NCI-H2029 (cell line): ENCODE measurements around the gene DNAH2.

Experiments
- DNase-seq: peaks from one replicate; lab custom pipeline; 2025; lab: John Stamatoyannopoulos, UW

DNAH2 gene

DNA sequence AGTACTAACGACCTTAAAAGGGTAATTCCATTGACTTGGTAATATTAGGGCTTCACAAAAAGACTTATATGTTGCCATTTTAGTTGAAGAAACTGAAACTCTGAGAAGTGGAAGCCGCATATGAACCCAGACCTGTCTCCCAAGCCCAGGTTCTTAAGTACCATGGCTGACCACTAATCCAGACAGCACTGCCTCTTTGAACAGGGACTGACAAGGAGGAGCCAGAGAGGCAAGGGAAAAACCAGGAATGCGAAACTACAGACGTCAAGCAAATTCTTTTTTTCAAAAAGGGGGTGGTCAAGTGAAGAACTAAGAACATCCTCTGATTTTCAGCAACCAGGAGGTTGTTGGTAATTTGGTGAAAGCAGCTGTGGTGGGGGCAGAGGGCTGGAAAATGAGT, 155.5 kb downstream of the DNAH2 start:
- DNase-seq = no peak

- no peak for DNase-seq
Observed at GRCh38 chr17:7875804-7876370, 158.3 kb downstream of the DNAH2 start.

DNA sequence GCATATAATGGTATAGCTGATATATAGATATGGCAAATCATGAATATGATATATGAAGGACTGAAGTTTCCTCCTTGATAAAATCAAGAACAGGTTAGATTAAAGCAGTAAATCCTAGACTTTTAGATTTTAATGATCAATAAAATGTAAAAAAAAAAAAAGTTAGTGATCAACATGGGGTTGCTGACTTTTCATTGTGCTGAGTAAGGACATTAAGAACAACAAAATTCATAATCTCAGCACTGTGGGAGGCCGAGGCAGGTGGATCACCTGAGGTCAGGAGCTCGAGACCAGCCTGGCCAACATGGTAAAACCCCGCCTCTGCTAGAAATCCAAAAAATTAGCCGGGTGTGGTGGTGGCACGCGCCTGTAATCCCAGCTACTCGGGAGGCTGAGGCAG, 160.7 kb downstream of the DNAH2 start:
- DNase-seq = no peak

DNA sequence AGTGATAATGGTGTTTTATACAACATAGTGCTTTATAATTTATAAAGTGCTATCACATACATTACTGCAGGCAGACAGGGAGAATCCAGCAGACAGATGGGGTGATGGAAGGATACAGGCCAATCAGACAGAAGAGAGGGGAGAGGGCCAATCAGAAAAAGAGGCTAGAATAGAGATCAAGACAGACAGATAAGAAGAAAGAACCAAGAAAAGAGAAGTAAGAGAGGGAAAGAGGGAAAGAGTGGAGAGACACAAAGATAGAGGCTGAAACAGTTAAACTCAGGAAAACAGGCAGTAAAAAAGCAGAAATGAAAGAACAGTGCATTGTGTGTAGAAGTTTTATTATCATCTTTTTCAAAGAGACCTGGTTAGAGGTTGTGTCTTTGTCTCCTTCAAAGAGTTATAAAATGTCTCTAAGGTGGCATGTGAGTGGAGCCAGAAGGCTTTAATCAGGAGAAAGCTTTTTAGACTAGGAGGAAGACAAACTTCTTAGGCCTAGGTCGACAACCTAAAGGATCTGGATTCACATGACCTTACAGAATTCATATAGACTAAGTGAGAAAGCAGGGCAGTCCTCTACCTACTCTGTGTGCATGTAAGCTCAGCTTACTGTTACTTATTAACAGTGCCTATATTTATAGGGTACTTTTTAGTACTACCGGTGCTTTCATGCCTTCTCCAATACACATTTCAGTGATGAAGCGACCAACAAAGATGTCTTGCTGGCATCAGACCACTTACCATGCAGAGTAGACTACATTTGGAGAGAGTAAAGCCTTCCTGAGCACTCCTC, 162.7 kb downstream of the DNAH2 start:
- DNase-seq = no peak

- DNase-seq = peak; percentile 54
Observed at GRCh38 chr17:7881276-7882054, 163.9 kb downstream of the DNAH2 start.

DNA sequence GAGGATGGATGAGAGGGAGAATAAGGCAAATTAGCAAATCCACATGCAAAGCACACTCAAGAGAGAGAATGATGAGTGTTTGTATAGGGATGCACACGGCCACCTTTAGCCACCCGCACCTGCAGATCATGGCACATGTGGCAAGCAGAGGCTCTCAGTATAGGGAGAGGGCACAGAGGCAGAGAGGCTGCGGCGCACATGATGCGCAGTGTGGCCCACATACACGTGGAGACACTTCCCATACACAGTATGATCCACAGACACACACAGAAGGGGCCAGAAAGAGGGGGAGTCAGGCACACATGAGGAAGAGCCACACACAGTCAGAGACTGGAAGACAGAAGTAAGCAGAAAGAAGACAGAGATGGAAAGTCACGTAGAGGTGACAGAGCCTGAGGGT, 164.5 kb downstream of the DNAH2 start:
- DNase-seq = peak; percentile 54

DNA sequence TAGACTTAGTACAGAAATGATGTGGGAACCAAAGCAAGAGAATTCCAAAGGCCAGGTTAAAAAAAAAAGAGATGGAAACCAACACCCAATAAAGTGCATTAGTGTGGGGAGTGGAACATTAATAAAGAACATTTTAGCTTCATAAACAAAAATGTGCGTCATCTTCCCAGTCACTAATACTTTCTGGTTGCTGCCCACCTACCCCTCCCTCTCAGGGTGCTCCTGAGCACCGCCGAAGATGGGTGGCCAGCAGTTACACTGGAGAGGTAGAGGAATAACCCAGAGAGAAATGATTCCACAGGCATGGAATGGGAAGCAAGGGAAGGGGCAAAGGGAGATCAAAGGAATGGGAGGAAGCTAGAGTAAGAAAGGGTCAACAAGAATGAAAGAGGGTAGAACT, 165.1 kb downstream of the DNAH2 start:
- no peak for DNase-seq
